Transverse colon (tissue), 4 donors: ENCODE data around the gene CCR4. TPM values are rescaled to one million over a fixed set of nuclear protein-coding genes. Genes with fewer than 3 reads are reported as not detected.
A peak's percentile ranks its signal among the peaks of the same experiment; 100 is the strongest.
"Not testable (repeated sequence)": the region's sequence is repeated elsewhere in the genome, so short reads cannot be mapped to it uniquely, and the experiment has no call there.

Source experiments
- DNase-seq: peaks from one replicate; pipeline ENCODE4 v3.0.0-alpha.2; 2019
- H3K27ac ChIP-seq, 4 donors: fragments of 200-600 bp; sonication (generic); 2 replicates each; pipeline ENCODE4 v1.5.1; 2016 to 2018; ENCODE audit warnings: inconsistent platforms in 4 of 4
- H3K27me3 ChIP-seq: fragments of 200-600 bp; sonication (generic); 2 replicates; pipeline ENCODE4 v1.5.1; 2017; ENCODE audit warnings: inconsistent platforms
- H3K36me3 ChIP-seq, 4 donors: fragments of 200-600 bp; sonication (generic); 2 replicates each; pipeline ENCODE4 v1.5.1; 2017 to 2019; ENCODE audit warnings: inconsistent platforms in 4 of 4
- H3K4me1 ChIP-seq, 4 donors: fragments of 200-600 bp; sonication (generic); 2 replicates each; pipeline ENCODE4 v1.5.1; 2017 to 2020; ENCODE audit warnings: inconsistent platforms in 4 of 4
- H3K4me3 ChIP-seq, 4 donors: fragments of 200-600 bp; sonication (generic); 1 replicate in 1 of 4; 2 replicates in 3 of 4; pipeline versions ENCODE4 v1.5.1 to v1.6.1; 2017 to 2019; ENCODE audit warnings: inconsistent platforms in 4 of 4
- H3K9me3 ChIP-seq, 2 donors: fragments of 200-600 bp; sonication (generic); 2 replicates each; pipeline ENCODE4 v1.5.1; 2017 to 2019; ENCODE audit warnings: inconsistent platforms in 2 of 2
- CTCF ChIP-seq, 5 experiments: fragments of 200-600 bp in 3 of 5; fragments of 450-650 bp in 2 of 5; sonication (generic) in 3 of 5; IDR thresholded peaks; 1 replicate in 2 of 5; 2 replicates in 3 of 5; pipeline ENCODE4 v1.5.1; 2016 to 2017; ENCODE audit warnings: antibody characterized with exemption in 5 of 5, inconsistent platforms in 3 of 5, mild to moderate bottlenecking in 2 of 5, moderate library complexity in 1 of 5
- EP300 ChIP-seq: sonication (generic); formaldehyde crosslinking; IDR thresholded peaks from one replicate; pipeline ENCODE4 v1.6.1; 2017; ENCODE audit warnings: antibody characterized with exemption, low read depth
- POLR2A ChIP-seq: fragments of 450-650 bp; IDR thresholded peaks from one replicate; pipeline ENCODE4 v1.6.1; 2016; ENCODE audit warnings: antibody characterized with exemption, mild to moderate bottlenecking, moderate library complexity
- POLR2AphosphoS5 ChIP-seq, 3 donors: sonication (generic); formaldehyde crosslinking; IDR thresholded peaks; one replicate each; pipeline ENCODE4 v1.6.1; 2016; ENCODE audit warnings: antibody characterized with exemption in 3 of 3
- WGBS, 2 donors: methylation state at CpG; one replicate each; pipeline ENCODE4 v1.1.5; 2018; ENCODE audit warnings: low coverage in 1 of 2; 5-methylcytosine and 5-hydroxymethylcytosine counted together
- in situ Hi-C, 4 donors: fragments of 200-750 bp; cut with MboI; loops; one replicate each; pipeline versions ENCODE4 v1.15.0 to v1.15.1; 2017; ENCODE audit warnings: low sequenced_read_pairs in 3 of 4, low pct_ligation_motif_present in 1 of 4, low pct_unique_long_range_greater_than_20kb in 1 of 4
- intact Hi-C: fragments of 100-400 bp; cut with DNase I; formaldehyde crosslinking; loops from one replicate; pipeline ENCODE4 v1.15.1; 2023; ENCODE audit warnings: low total_unique reads
- total RNA-seq, 4 donors: library from RNA; depleted of rRNA; stranded (reverse); fragments of >200 nt; gene quantifications; one replicate each; pipeline ENCODE4 v1.1.0, GENCODE V29; 2016

CCR4 gene
- total RNA-seq: under 1 TPM in 1 of 4 donors, not detected in 3; 0.95 TPM

GRCh38 chr3:32951410-32951811 is at the start of gene CCR4:
Gene CCR4 (plus strand): TSS chr3:32951644. CDS start chr3:32953423, 1,779 bp downstream.
- intact Hi-C loops (loop anchor here (5.0 kb wide), 1 partner anchor 1929 kb away; no protein-coding TSS in a partner anchor), in situ Hi-C loops (loop anchor here in 2 of 4 donors (5.0 to 10.0 kb wide), 3 partner anchors 121 to 413 kb away; no protein-coding TSS in a partner anchor)
- Histone ChIP-seq H3K36me3 (no peaks in the 10 kb centered on the region), H3K9me3 (no peaks in the 10 kb centered on the region), H3K27ac (no peak within 1 kb of the TSS), H3K27me3 (no peaks in the 10 kb centered on the region), H3K4me1 (no peaks in the 10 kb centered on the region), H3K4me3 (no peak within 1 kb of the TSS)
- no peak for TF ChIP-seq POLR2A
- 45 to 70% methylated on average over 3 to 9 of the region's 9 CpGs for WGBS, 2 donors
- no peak for DNase-seq

- H3K4me1 ChIP-seq, H3K27ac ChIP-seq, H3K9me3 ChIP-seq, H3K36me3 ChIP-seq, H3K27me3 ChIP-seq, intact Hi-C loops: not testable (repeated sequence)
- H3K4me3 ChIP-seq: peak overlapping the region in 3 of 4 donors; percentile 19 to 42 (median 39)
- TF ChIP-seq CTCF (IDR thresholded peaks at IDR 0.05): peak in 1 of 5 experiments; percentile 10
- WGBS, 2 donors: 32% methylated on average over 29 of the region's 31 CpGs; no CpG with 5 or more reads in 1 of the 2 donors
- in situ Hi-C loops: loop anchor here in 1 of 4 donors (25.0 kb wide), 1 partner anchor 166 kb away; no protein-coding TSS in a partner anchor
- DNase-seq: peak; percentile 26
Measured at GRCh38 chr3:32902887-32903371, 48.5 kb upstream of the CCR4 start.

DNA sequence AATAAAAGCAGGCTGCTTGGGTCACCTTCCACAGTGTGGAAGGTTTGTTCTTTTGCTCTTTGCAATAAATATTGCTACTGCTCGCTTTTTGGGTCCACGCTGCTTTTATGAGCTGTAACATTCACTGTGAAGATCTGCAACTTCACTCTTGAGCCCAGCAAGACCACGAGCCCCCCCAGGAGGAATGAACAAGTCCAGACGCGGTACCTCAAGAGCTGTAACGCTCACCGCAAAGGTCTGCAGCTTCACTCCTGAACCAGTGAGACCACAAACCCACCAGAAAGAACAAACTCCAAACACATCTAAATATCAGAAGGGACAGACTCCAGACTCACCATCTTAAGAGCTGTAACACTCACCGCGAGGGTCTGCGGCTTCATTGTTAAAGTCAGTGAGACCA is 47.5 kb upstream of the CCR4 start:
- H3K9me3 ChIP-seq: no peaks in the 10 kb centered on the region
- whole genome bisulfite sequencing, 2 donors: 94 to 100% methylated on average over 4 to 10 of the region's 10 CpGs
- no peak for DNase-seq
- H3K4me3 ChIP-seq: no peak overlapping the region
- TF ChIP-seq POLR2A: no peak
- TF ChIP-seq CTCF (IDR thresholded peaks at IDR 0.05): no peak
- TF ChIP-seq EP300: no peak
- no peak for TF ChIP-seq POLR2AphosphoS5 (IDR thresholded peaks at IDR 0.05)
- in situ Hi-C loops (loop anchor here in 1 of 4 donors (25.0 kb wide), 1 partner anchor 167 kb away; no protein-coding TSS in a partner anchor), intact Hi-C loops (no loop called here)
- H3K4me1 ChIP-seq: no peaks in the 10 kb centered on the region
- H3K27ac ChIP-seq: no peak overlapping the region
- H3K27me3 ChIP-seq: no peaks in the 10 kb centered on the region
- H3K36me3 ChIP-seq: no peaks in the 10 kb centered on the region

GRCh38 chr3:32909999-32910398 is 41.4 kb upstream of the CCR4 start:
- no peaks in the 10 kb centered on the region for H3K36me3 ChIP-seq
- intact Hi-C loops (no loop called here), in situ Hi-C loops (loop anchor here in 1 of 4 donors (25.0 kb wide), 1 partner anchor 173 kb away; no protein-coding TSS in a partner anchor)
- H3K27ac ChIP-seq: no peak overlapping the region
- TF ChIP-seq POLR2AphosphoS5 (IDR thresholded peaks at IDR 0.05) (no peak), CTCF (IDR thresholded peaks at IDR 0.05) (no peak), POLR2A (no peak), EP300 (no peak)
- H3K9me3 ChIP-seq: no peaks in the 10 kb centered on the region
- no peak for DNase-seq
- no peaks in the 10 kb centered on the region for H3K4me1 ChIP-seq
- H3K4me3 ChIP-seq: no peak overlapping the region
- H3K27me3 ChIP-seq: no peaks in the 10 kb centered on the region
- 81 to 100% methylated on average over 2 to 3 of the region's 3 CpGs for WGBS, 2 donors

DNA sequence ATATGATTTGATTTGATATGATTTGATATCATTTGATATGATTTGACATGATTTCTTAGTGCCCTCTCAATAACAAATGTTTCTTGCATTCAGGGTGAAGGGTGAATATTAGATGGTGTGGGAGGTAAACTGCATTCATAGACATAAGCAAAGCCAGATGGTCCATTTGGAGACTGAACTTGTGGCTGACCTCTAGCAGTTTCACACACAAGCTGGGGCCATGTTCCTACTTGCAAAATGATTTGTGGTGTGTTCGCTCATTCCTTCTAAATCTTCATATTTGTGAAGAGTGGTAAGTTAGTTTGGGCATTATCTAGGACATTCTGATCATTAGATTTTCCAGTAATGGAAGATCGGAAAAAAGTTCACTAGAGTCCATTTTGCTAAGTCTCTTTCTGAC is 40.5 kb upstream of the CCR4 start:
- H3K4me3 ChIP-seq: no peak overlapping the region
- TF ChIP-seq EP300 (no peak), CTCF (IDR thresholded peaks at IDR 0.05) (no peak), POLR2A (no peak), POLR2AphosphoS5 (IDR thresholded peaks at IDR 0.05) (no peak)
- H3K9me3 ChIP-seq: no peaks in the 10 kb centered on the region
- intact Hi-C loops: no loop called here
- no peaks in the 10 kb centered on the region for H3K4me1 ChIP-seq
- H3K27me3 ChIP-seq: no peaks in the 10 kb centered on the region
- in situ Hi-C loops: loop anchor here in 1 of 4 donors (25.0 kb wide), 1 partner anchor 174 kb away; no protein-coding TSS in a partner anchor
- 90 to 92% methylated on average over 2 of the region's 2 CpGs for WGBS, 2 donors
- no peaks in the 10 kb centered on the region for H3K36me3 ChIP-seq
- no peak overlapping the region for H3K27ac ChIP-seq
- no peak for DNase-seq
